MCF 10A (cell line): Measurements from ENCODE around the gene MAU2. TPM values are rescaled to one million over a fixed set of nuclear protein-coding genes. Genes with fewer than 3 reads are reported as not detected.

Source experiments
- BruUV-seq: library from RNA; stranded (reverse); fragments of 400-500 nt; replicated peaks from 2 replicates; lab custom pipeline; 2021; lab: Mats Ljungman, UMichigan
- CTCF ChIA-PET: fragments of 300-600 bp; sonication (Branson Sonifier 250); formaldehyde crosslinking; extraction: SDS; loops from one replicate; lab custom pipeline; 2021; ENCODE audit warnings: antibody characterized with exemption, inconsistent platforms; lab: Yijun Ruan, JAX
- POLR2A ChIA-PET: fragments of 300-600, 350-650 bp; sonication (Branson Sonifier 250); formaldehyde crosslinking; extraction: SDS; loops from one replicate; lab custom pipeline; 2020; ENCODE audit warnings: antibody characterized with exemption, inconsistent platforms; lab: Yijun Ruan, JAX
- DNase-seq: peaks from one replicate; pipeline ENCODE4 v3.0.0-alpha.2; 2018; ENCODE audit not compliant: unreplicated experiment
- H3K27ac Mint-ChIP-seq: one replicate; pipeline ENCODE4 v1.8.0; 2022; ENCODE audit warnings: mild to moderate bottlenecking, low read depth, mixed read lengths; ENCODE audit not compliant: unreplicated experiment
- H3K27me3 Mint-ChIP-seq: one replicate; pipeline ENCODE4 v1.8.0; 2022; ENCODE audit warnings: mixed read lengths; ENCODE audit not compliant: insufficient read depth, unreplicated experiment
- H3K36me3 Mint-ChIP-seq: one replicate; pipeline ENCODE4 v1.8.0; 2022; ENCODE audit warnings: mild to moderate bottlenecking, moderate library complexity, mixed read lengths; ENCODE audit not compliant: insufficient read depth, unreplicated experiment
- H3K4me1 Mint-ChIP-seq: one replicate; pipeline ENCODE4 v1.8.0; 2022; ENCODE audit warnings: mixed read lengths; ENCODE audit not compliant: insufficient read depth, unreplicated experiment
- H3K4me3 Mint-ChIP-seq: one replicate; pipeline ENCODE4 v1.8.0; 2022; ENCODE audit warnings: mild to moderate bottlenecking, moderate library complexity, mixed read lengths; ENCODE audit not compliant: unreplicated experiment
- H3K9me3 Mint-ChIP-seq: one replicate; pipeline ENCODE4 v1.8.0; 2022; ENCODE audit warnings: mixed read lengths; ENCODE audit not compliant: unreplicated experiment
- intact Hi-C: fragments of 100-400 bp; cut with micrococcal nuclease; formaldehyde crosslinking; loops from 2 replicates; pipeline ENCODE4 v1.14.1; 2022
- total RNA-seq: library from RNA; stranded (reverse); gene quantifications from 2 replicates; pipeline ENCODE4 v1.2.3, GENCODE V29; 2022
- TF ChIP-seq, protein P1 (sequence below): fragments of 200-600 bp; IDR thresholded peaks from one replicate; pipeline ENCODE4 v1.8.0; 2022; ENCODE audit warnings: antibody characterized with exemption, mild to moderate bottlenecking; ENCODE audit not compliant: unreplicated experiment

The MAU2 gene
- total RNA-seq, 1 experiment from 2014 or later = 50.1 TPM

DNA sequence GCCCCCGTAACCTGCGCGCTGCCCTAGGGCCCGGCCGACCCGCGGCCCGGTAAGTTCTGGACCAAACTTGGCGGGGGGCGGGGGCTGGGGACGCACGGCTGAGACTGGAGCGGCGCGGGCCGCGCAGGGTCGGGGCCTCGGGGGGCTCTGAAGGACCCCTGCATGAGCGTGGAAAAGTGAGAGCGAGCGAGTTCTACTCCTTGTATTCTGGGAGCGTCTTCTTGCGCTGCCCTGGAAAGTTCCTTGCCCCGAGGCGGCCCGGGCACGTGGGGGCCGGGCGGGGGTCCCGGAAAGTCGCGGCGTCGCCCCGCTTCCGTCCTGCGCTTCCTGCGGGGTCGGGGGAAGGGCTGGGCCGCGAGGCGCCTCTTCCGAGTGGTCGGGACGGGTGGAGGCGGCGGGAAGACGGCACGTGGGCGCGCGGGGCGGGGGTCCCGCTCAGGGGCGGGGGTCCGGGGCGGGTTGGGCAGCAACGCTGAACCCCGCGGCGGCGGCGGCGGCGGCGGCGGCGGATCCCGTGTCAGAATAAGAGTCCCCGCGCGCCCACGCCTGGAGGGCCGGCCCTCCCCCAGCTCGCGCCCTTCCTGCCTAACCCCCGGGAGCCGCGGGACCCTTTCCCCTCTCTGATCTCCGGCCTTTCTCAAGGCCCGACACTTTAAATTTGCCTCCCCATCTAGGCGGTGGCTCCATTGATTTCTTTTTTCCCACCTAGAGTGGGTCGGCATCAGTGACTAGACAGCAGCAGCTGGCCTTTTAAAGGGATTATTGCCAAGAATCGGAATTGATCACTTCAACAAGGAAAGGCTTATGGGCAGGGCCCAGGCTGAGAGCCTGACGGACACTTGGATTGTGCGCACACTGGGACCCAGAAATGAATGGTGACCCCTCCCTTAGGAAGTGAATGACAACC is 85.6 kb downstream of the MAU2 start:
- peak overlapping the region; percentile 81 for H3K27ac Mint-ChIP-seq
- H3K9me3 Mint-ChIP-seq = no peaks in the 10 kb centered on the region
- peaks cover 45% of the 10 kb centered on the region for H3K4me1 Mint-ChIP-seq
- TF ChIP-seq, protein P1, sequence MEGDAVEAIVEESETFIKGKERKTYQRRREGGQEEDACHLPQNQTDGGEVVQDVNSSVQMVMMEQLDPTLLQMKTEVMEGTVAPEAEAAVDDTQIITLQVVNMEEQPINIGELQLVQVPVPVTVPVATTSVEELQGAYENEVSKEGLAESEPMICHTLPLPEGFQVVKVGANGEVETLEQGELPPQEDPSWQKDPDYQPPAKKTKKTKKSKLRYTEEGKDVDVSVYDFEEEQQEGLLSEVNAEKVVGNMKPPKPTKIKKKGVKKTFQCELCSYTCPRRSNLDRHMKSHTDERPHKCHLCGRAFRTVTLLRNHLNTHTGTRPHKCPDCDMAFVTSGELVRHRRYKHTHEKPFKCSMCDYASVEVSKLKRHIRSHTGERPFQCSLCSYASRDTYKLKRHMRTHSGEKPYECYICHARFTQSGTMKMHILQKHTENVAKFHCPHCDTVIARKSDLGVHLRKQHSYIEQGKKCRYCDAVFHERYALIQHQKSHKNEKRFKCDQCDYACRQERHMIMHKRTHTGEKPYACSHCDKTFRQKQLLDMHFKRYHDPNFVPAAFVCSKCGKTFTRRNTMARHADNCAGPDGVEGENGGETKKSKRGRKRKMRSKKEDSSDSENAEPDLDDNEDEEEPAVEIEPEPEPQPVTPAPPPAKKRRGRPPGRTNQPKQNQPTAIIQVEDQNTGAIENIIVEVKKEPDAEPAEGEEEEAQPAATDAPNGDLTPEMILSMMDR = no peak
- H3K36me3 Mint-ChIP-seq = peaks cover 11% of the 10 kb centered on the region
- no peaks in the 10 kb centered on the region for H3K27me3 Mint-ChIP-seq
- POLR2A ChIA-PET = interaction anchor here (0.8 to 5.4 kb wide), 17 partner anchors 9 to 263 kb away, joined by 3 to 48 read pairs (median 3); partner anchors contain the start of genes NDUFA13 and NR2C2AP
- no TSS peak for BruUV-seq
- intact Hi-C loops = loop anchor here (1.0 to 5.0 kb wide), 2 partner anchors 21 to 81 kb away; no protein-coding TSS in a partner anchor
- peak; percentile 49 for DNase-seq
- H3K4me3 Mint-ChIP-seq = peak overlapping the region; percentile 95
- CTCF ChIA-PET = interaction anchor here (0.5 to 5.1 kb wide), 15 partner anchors 9 to 216 kb away, joined by 3 to 27 read pairs (median 4); no protein-coding TSS in a partner anchor

DNA sequence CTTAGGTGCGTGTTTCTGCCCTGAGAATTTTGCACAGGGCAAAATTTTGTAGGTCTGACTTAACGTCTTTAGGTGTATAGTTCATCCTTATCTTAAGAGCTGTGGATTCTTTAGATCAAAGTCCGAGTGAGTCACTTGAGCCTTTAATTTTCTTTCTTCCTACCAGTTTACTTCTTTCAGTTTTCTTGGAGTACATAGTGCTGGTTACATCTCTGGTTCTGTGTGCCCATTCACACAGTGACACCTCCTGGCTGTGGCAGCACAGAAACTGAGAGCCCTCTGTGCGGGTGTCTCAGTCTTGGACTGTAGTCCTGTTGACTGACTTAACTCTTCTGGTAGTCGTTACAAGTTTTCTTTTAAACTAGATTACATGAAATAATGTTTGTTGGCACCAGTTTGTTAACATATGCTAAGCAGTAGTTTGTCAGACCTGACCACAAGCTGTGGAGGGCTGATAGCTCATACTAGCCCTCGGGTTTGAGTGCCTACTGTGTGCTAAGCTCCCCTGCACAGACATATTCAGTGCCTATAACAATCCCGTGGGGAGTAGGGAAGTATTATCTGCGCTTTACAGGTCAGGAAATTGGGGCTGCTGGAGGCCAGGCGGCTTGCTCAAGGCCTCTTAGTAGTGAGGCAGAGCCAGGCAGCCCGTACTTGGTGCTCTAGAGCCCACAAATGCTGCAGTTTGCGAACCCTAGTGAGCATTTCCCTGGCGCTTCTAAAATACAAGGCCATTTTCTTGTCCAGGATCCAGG is 86.4 kb downstream of the MAU2 start:
- TF ChIP-seq, protein P1 = peak; percentile 38
- peak overlapping the region; percentile 81 for H3K27ac Mint-ChIP-seq
- no peaks in the 10 kb centered on the region for H3K9me3 Mint-ChIP-seq
- DNase-seq = peak; percentile 59
- peaks cover 14% of the 10 kb centered on the region for H3K36me3 Mint-ChIP-seq
- H3K27me3 Mint-ChIP-seq = no peaks in the 10 kb centered on the region
- intact Hi-C loops = loop anchor here (1.0 to 5.0 kb wide), 2 partner anchors 41 to 80 kb away; no protein-coding TSS in a partner anchor
- CTCF ChIA-PET = interaction anchor here (0.5 to 5.1 kb wide), 17 partner anchors 8 to 215 kb away, joined by 3 to 27 read pairs (median 4); no protein-coding TSS in a partner anchor
- H3K4me1 Mint-ChIP-seq = peaks cover 46% of the 10 kb centered on the region
- TSS peak; percentile 23 for BruUV-seq
- POLR2A ChIA-PET = interaction anchor here (0.9 to 5.4 kb wide), 7 partner anchors 19 to 110 kb away, joined by 3 to 48 read pairs (median 3); partner anchors contain the start of gene NDUFA13
- H3K4me3 Mint-ChIP-seq = peak overlapping the region; percentile 95

DNA sequence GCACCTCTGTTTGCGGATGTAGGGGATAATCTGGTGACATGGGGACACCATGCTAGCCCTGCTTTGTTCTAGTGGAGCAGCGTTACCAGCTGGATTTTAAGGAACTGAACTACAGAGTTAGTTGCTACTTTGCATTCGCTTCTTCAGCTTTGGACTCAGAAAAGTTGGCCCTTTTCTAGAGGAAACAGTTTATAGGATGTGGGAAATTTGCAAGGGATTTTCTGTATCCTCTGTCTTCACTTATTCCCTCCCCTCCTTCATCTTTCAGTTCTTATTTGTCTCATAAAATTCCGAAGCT is 87.0 kb downstream of the MAU2 start:
- intact Hi-C loops = loop anchor here (1.0 to 5.0 kb wide), 2 partner anchors 41 to 80 kb away; no protein-coding TSS in a partner anchor
- H3K36me3 Mint-ChIP-seq = peaks cover 14% of the 10 kb centered on the region
- no TSS peak for BruUV-seq
- H3K27ac Mint-ChIP-seq = no peak overlapping the region
- TF ChIP-seq, protein P1 = no peak
- ChIA-PET POLR2A (interaction anchor here (1.0 to 5.4 kb wide), 3 partner anchors 23 to 41 kb away, joined by 3 to 48 read pairs (median 3); no protein-coding TSS in a partner anchor), CTCF (interaction anchor here (0.6 to 5.1 kb wide), 10 partner anchors 10 to 86 kb away, joined by 3 to 27 read pairs (median 5); no protein-coding TSS in a partner anchor)
- peak overlapping the region; percentile 95 for H3K4me3 Mint-ChIP-seq
- H3K27me3 Mint-ChIP-seq = no peaks in the 10 kb centered on the region
- H3K9me3 Mint-ChIP-seq = no peaks in the 10 kb centered on the region
- DNase-seq = no peak
- peaks cover 46% of the 10 kb centered on the region for H3K4me1 Mint-ChIP-seq

Other genes with a start within 250 kb of the MAU2 start
- 34.8 and 36.1 TPM in 2 replicates for gene TMEM161A, start 182.4 kb upstream of the MAU2 start, total RNA-seq
- gene MEF2B, start 150.6 kb upstream of the MAU2 start, total RNA-seq = 1.4 TPM in 2 replicates
- gene BORCS8, start 128.7 kb upstream of the MAU2 start, total RNA-seq = 25.4 and 26.3 TPM in 2 replicates
- gene RFXANK, start 128.6 kb upstream of the MAU2 start, total RNA-seq = 115 and 118 TPM in 2 replicates
- 13.4 and 20.6 TPM in 2 replicates for gene NR2C2AP, start 117.4 kb upstream of the MAU2 start, total RNA-seq
- gene NCAN, start 108.9 kb upstream of the MAU2 start, total RNA-seq = not detected in 2 replicates
- not detected in 2 replicates for gene TM6SF2, start 47.5 kb upstream of the MAU2 start, total RNA-seq
- gene SUGP1, start 320 bp upstream of the MAU2 start, total RNA-seq = 46.0 and 51.1 TPM in 2 replicates
- gene GATAD2A, start 84.8 kb downstream of the MAU2 start, total RNA-seq = 77.4 and 91.5 TPM in 2 replicates
- 4.8 and 6.6 TPM in 2 replicates for gene TSSK6, start 194.7 kb downstream of the MAU2 start, total RNA-seq
- gene NDUFA13, start 195.4 kb downstream of the MAU2 start, total RNA-seq = 354 and 393 TPM in 2 replicates
- gene YJEFN3, start 208.1 kb downstream of the MAU2 start, total RNA-seq = 11.9 and 21.7 TPM in 2 replicates
- 0.12 and 0.29 TPM in 2 replicates for gene CILP2, start 217.4 kb downstream of the MAU2 start, total RNA-seq